Caco-2 (cell line): Measurements from ENCODE around the gene ETNPPL. TPM values are rescaled to one million over a fixed set of nuclear protein-coding genes. Genes with fewer than 3 reads are reported as not detected.

Experiments used
- BruUV-seq: library from RNA; stranded (reverse); fragments of 400-500 nt; replicated peaks from 2 replicates; lab custom pipeline; 2021; lab: Mats Ljungman, UMichigan
- CTCF ChIA-PET: fragments of 300-600 bp; sonication (Branson Sonifier 250); formaldehyde crosslinking; loops from one replicate; lab custom pipeline; 2022; ENCODE audit warnings: antibody characterized with exemption; lab: Charles Lee
- POLR2A ChIA-PET: fragments of 300-600 bp; sonication (Branson Sonifier 250); formaldehyde crosslinking; loops from one replicate; lab custom pipeline; 2022; ENCODE audit warnings: antibody characterized with exemption; lab: Charles Lee
- DNase-seq, 2 experiments: peaks; one replicate each; pipeline versions ENCODE4 v3.0.0 to v3.0.0-alpha.2; 2020 to 2022
- H3K27me3 ChIP-seq: replicated peaks from 2 replicates; pipeline ENCODE4 v1.6.0; 2011; ENCODE audit warnings: low read length; ENCODE audit not compliant: control insufficient read depth, insufficient read depth
- H3K36me3 ChIP-seq: 2 replicates; pipeline ENCODE4 v1.5.1; 2011; ENCODE audit warnings: low read length; ENCODE audit not compliant: control insufficient read depth, insufficient read depth
- H3K4me1 ChIP-seq: fragments of 250-450 bp; sonication (Bioruptor Pico); 2 replicates; pipeline ENCODE4 v1.5.1; 2020; ENCODE audit warnings: mild to moderate bottlenecking
- H3K4me3 ChIP-seq: 2 replicates; pipeline ENCODE4 v1.5.1; 2011; ENCODE audit warnings: low read depth, mild to moderate bottlenecking, control low read depth, low read length
- H3K9me3 ChIP-seq: fragments of 250-450 bp; sonication (Bioruptor Pico); 2 replicates; pipeline ENCODE4 v1.5.1; 2020; ENCODE audit warnings: mild to moderate bottlenecking, moderate library complexity
- H3K27ac Mint-ChIP-seq: one replicate; pipeline ENCODE4 v1.8.0; 2022; ENCODE audit warnings: mixed read lengths; ENCODE audit not compliant: unreplicated experiment
- H3K27me3 Mint-ChIP-seq: one replicate; pipeline ENCODE4 v1.8.0; 2022; ENCODE audit warnings: mixed read lengths; ENCODE audit not compliant: insufficient read depth, unreplicated experiment
- H3K36me3 Mint-ChIP-seq: one replicate; pipeline ENCODE4 v1.8.0; 2022; ENCODE audit warnings: mild to moderate bottlenecking, mixed read lengths; ENCODE audit not compliant: insufficient read depth, unreplicated experiment
- H3K4me1 Mint-ChIP-seq: one replicate; pipeline ENCODE4 v1.8.0; 2022; ENCODE audit warnings: low read depth, mixed read lengths; ENCODE audit not compliant: unreplicated experiment
- H3K4me3 Mint-ChIP-seq: one replicate; pipeline ENCODE4 v1.8.0; 2022; ENCODE audit warnings: mild to moderate bottlenecking, moderate library complexity, mixed read lengths; ENCODE audit not compliant: unreplicated experiment
- H3K9me3 Mint-ChIP-seq: one replicate; pipeline ENCODE4 v1.8.0; 2022; ENCODE audit warnings: mixed read lengths; ENCODE audit not compliant: unreplicated experiment
- CTCF ChIP-seq, 2 experiments: fragments of 200-600 bp in 1 of 2; IDR thresholded peaks; 1 replicate in 1 of 2; 2 replicates in 1 of 2; pipeline versions ENCODE4 v1.5.1 to v1.8.0; 2011 to 2022; ENCODE audit warnings: antibody characterized with exemption in 1 of 2, control low read depth in 1 of 2, inconsistent platforms in 1 of 2, low read depth in 1 of 2, low read length in 1 of 2, mild to moderate bottlenecking in 1 of 2, moderate library complexity in 1 of 2; ENCODE audit not compliant: insufficient read depth in 1 of 2, severe bottlenecking in 1 of 2, unreplicated experiment in 1 of 2
- intact Hi-C: fragments of 100-400 bp; cut with micrococcal nuclease; formaldehyde crosslinking; loops from one replicate; pipeline ENCODE4 v1.10.0; 2022; ENCODE audit not compliant: unreplicated experiment
- total RNA-seq: library from RNA; stranded (reverse); gene quantifications from 2 replicates; pipeline ENCODE4 v1.2.3, GENCODE V29; 2022

ETNPPL gene
- total RNA-seq, 1 experiment from 2014 or later: not detected

- no peak for TF ChIP-seq CTCF (IDR thresholded peaks at IDR 0.05; ENCODE audit: insufficient read depth in 1 of 2, low read depth in 1 of 2, low read length in 1 of 2, severe bottlenecking in 1 of 2, unreplicated experiment in 1 of 2)
- Mint-ChIP-seq H3K9me3 (no peaks in the 10 kb centered on the region), H3K27me3 (peaks cover 5% of the 10 kb centered on the region), H3K4me1 (no peaks in the 10 kb centered on the region), H3K27ac (no peak overlapping the region), H3K36me3 (no peaks in the 10 kb centered on the region), H3K4me3 (no peak overlapping the region)
- no peaks in the 10 kb centered on the region for H3K4me1 ChIP-seq
- ChIA-PET CTCF (no interaction called here), POLR2A (no interaction called here)
- H3K27me3 ChIP-seq: no peaks in the 10 kb centered on the region
- DNase-seq: no peak
- BruUV-seq: no TSS peak
- H3K36me3 ChIP-seq: no peaks in the 10 kb centered on the region
- H3K4me3 ChIP-seq: no peak overlapping the region
- intact Hi-C loops: no loop called here
- H3K9me3 ChIP-seq: no peaks in the 10 kb centered on the region
Measured at GRCh38 chr4:108777388-108777787, 14.5 kb upstream of the ETNPPL start.

GRCh38 chr4:108775921-108776320 lies 13.1 kb upstream of the ETNPPL start:
- POLR2A ChIA-PET: no interaction called here
- no peak for DNase-seq
- H3K4me3 ChIP-seq: no peak overlapping the region
- CTCF ChIA-PET: no interaction called here
- H3K36me3 Mint-ChIP-seq: no peaks in the 10 kb centered on the region
- H3K4me3 Mint-ChIP-seq: no peak overlapping the region
- no peaks in the 10 kb centered on the region for H3K27me3 ChIP-seq
- no peaks in the 10 kb centered on the region for H3K4me1 ChIP-seq
- no peaks in the 10 kb centered on the region for H3K9me3 ChIP-seq
- no peaks in the 10 kb centered on the region for H3K36me3 ChIP-seq
- no peak for TF ChIP-seq CTCF (IDR thresholded peaks at IDR 0.05; ENCODE audit: insufficient read depth in 1 of 2, low read depth in 1 of 2, low read length in 1 of 2, severe bottlenecking in 1 of 2, unreplicated experiment in 1 of 2)
- no peak overlapping the region for H3K27ac Mint-ChIP-seq
- H3K4me1 Mint-ChIP-seq: no peaks in the 10 kb centered on the region
- intact Hi-C loops: no loop called here
- H3K27me3 Mint-ChIP-seq: peaks cover 5% of the 10 kb centered on the region
- no TSS peak for BruUV-seq
- no peaks in the 10 kb centered on the region for H3K9me3 Mint-ChIP-seq

GRCh38 chr4:108774809-108775530 lies 12.1 kb upstream of the ETNPPL start:
- H3K36me3 ChIP-seq: no peaks in the 10 kb centered on the region
- no peaks in the 10 kb centered on the region for H3K9me3 Mint-ChIP-seq
- H3K4me3 Mint-ChIP-seq: no peak overlapping the region
- H3K9me3 ChIP-seq: no peaks in the 10 kb centered on the region
- H3K4me1 ChIP-seq: no peaks in the 10 kb centered on the region
- H3K4me3 ChIP-seq: no peak overlapping the region
- ChIA-PET CTCF (no interaction called here), POLR2A (no interaction called here)
- DNase-seq: no peak
- H3K4me1 Mint-ChIP-seq: no peaks in the 10 kb centered on the region
- H3K27me3 Mint-ChIP-seq: peaks cover 5% of the 10 kb centered on the region
- no peak for TF ChIP-seq CTCF (IDR thresholded peaks at IDR 0.05; ENCODE audit: insufficient read depth in 1 of 2, low read depth in 1 of 2, low read length in 1 of 2, severe bottlenecking in 1 of 2, unreplicated experiment in 1 of 2)
- no peak overlapping the region for H3K27ac Mint-ChIP-seq
- BruUV-seq: no TSS peak
- H3K36me3 Mint-ChIP-seq: no peaks in the 10 kb centered on the region
- intact Hi-C loops: no loop called here
- H3K27me3 ChIP-seq: no peaks in the 10 kb centered on the region
